Activated CD8-positive, alpha-beta T cell treated with anti-CD3 and anti-CD28 coated beads, Interleukin-2, amount 10 ng/mL, durations not matched to agents 7 days and 5 days (primary cell): ENCODE data around the gene AEBP2. TPM values are rescaled to one million over a fixed set of nuclear protein-coding genes. Genes with fewer than 3 reads are reported as not detected.
"Not testable (repeated sequence)": the region's sequence is repeated elsewhere in the genome, so short reads cannot be mapped to it uniquely, and the experiment has no call there.

Experiments used
- ATAC-seq: fragments of 150-1000 bp; cut with Tn5 transposase; one replicate; pipeline ENCODE4 v1.10.0; 2021; ENCODE audit warnings: moderate library complexity
- CTCF ChIA-PET: fragments of 350-600 bp; sonication (Branson Sonifier 250); formaldehyde crosslinking; loops from one replicate; lab custom pipeline; 2021; ENCODE audit warnings: antibody characterized with exemption; lab: Charles Lee
- POLR2A ChIA-PET: fragments of 350-600 bp; sonication (Branson Sonifier 250); formaldehyde crosslinking; loops from one replicate; lab custom pipeline; 2021; ENCODE audit warnings: antibody characterized with exemption; lab: Charles Lee
- DNase-seq: peaks from one replicate; pipeline ENCODE4 v3.0.0-alpha.2; 2020
- H3K27ac Mint-ChIP-seq: one replicate; pipeline ENCODE4 v1.8.0; 2021; ENCODE audit warnings: mild to moderate bottlenecking, mixed read lengths
- H3K27me3 Mint-ChIP-seq: one replicate; pipeline ENCODE4 v1.8.0; 2021; ENCODE audit warnings: low read depth, mixed read lengths
- H3K36me3 Mint-ChIP-seq: one replicate; pipeline ENCODE4 v1.8.0; 2021; ENCODE audit warnings: low read depth, mixed read lengths
- H3K4me1 Mint-ChIP-seq: one replicate; pipeline ENCODE4 v1.8.0; 2021; ENCODE audit warnings: low read depth, mixed read lengths
- H3K4me3 Mint-ChIP-seq: one replicate; pipeline ENCODE4 v1.8.0; 2021; ENCODE audit warnings: mild to moderate bottlenecking, mixed read lengths
- H3K9me3 Mint-ChIP-seq: one replicate; pipeline ENCODE4 v1.8.0; 2022; ENCODE audit warnings: mixed read lengths; ENCODE audit not compliant: insufficient read depth
- total RNA-seq, 2 experiments: library from RNA; stranded (reverse); gene quantifications; one replicate each; pipeline ENCODE4 v1.2.3, GENCODE V29; 2021

AEBP2 gene
- 10 to 100 TPM; 57.3 to 57.4 TPM for total RNA-seq

DNA sequence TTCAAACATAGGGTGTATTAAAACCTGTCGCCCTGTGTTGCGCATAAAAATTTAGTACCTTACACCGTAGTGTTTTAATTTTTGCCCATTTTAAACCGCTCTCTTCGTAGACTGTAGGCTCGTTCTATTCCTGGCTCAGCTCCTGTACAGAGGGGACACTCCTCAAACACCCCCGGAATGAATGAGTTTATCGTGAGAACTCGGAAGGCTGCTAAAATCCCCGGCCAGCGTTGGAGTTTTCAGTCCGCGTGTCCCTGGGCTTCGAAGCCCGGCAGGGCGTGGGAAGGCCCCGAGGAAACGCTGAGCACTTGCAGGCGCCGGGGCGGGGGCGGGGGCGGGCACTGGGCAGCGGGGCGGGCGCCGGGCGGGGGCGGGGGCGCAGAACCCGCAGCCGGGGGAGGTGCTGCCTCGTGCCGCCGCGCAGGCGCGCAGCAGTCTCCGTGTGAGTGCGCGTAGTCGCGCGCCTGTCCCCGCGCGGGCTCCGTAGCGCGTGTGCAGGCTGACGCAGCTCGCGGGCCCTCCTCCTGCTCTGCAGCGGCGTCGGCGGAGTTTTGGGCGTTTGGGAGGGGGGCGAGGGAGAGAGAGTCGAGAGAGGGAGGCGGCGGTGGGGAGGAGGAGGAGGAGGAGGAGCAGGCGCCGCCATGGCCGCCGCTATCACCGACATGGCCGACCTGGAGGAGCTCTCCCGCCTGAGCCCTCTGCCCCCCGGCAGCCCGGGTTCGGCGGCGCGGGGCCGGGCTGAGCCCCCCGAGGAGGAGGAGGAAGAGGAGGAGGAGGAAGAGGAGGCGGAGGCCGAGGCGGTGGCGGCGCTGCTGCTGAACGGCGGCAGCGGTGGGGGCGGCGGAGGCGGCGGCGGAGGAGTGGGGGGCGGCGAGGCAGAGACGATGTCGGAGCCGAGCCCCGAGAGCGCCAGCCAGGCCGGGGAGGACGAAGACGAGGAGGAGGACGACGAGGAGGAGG lies at the start of gene AEBP2:
Gene AEBP2, plus strand, starts transcription at position 434 of the 960 bp plus-strand sequence. Its CDS starts 208 bp downstream, at position 642.
- no peaks in the 10 kb centered on the region for H3K27me3 Mint-ChIP-seq
- H3K9me3 Mint-ChIP-seq, result no peaks in the 10 kb centered on the region
- peak; percentile 95 for DNase-seq
- ChIA-PET POLR2A (interaction anchor here (0.8 to 2.0 kb wide), 6 partner anchors 8 to 108 kb away, joined by 3 to 6 read pairs (median 4); no protein-coding TSS in a partner anchor), CTCF (no interaction called here)
- peak within 1 kb of the TSS; percentile 97 for H3K27ac Mint-ChIP-seq
- H3K36me3 Mint-ChIP-seq, result peaks cover 34% of the 10 kb centered on the region
- peak; percentile 90 for ATAC-seq
- peak within 1 kb of the TSS; percentile 97 for H3K4me3 Mint-ChIP-seq
- H3K4me1 Mint-ChIP-seq, result peaks cover 50% of the 10 kb centered on the region

DNA sequence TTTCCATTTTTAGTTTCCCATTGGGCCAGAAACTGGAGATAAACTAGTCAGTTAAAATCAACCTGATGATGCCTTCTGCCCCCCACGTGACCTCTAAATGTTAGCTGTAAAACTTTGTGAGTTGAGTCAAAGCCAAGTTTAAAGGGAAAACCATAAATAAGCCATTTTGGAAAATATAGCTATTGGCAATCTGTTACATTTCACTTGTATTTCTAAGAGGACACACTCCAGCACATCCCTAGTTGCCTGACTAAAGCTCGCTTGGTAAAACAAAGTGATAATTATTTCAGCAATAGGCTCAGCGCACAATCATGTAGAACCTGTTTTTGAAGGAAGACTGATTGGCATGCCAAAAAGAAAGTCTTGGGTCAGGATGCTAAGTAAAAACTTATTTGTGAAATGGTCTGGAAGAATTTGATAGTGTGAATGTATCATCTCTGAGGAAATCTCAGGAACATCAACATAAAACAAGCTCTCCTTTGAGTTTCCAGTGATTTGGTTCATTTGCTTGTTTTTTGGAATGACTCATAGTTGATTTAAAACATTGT lies 49.2 kb upstream of the AEBP2 start:
- Mint-ChIP-seq H3K4me3 (no peak overlapping the region), H3K9me3 (no peaks in the 10 kb centered on the region), H3K4me1 (no peaks in the 10 kb centered on the region), H3K27me3 (no peaks in the 10 kb centered on the region), H3K36me3 (no peaks in the 10 kb centered on the region), H3K27ac (no peak overlapping the region)
- ATAC-seq (no peak), DNase-seq (no peak)
- ChIA-PET POLR2A (no interaction called here), CTCF (no interaction called here)

DNA sequence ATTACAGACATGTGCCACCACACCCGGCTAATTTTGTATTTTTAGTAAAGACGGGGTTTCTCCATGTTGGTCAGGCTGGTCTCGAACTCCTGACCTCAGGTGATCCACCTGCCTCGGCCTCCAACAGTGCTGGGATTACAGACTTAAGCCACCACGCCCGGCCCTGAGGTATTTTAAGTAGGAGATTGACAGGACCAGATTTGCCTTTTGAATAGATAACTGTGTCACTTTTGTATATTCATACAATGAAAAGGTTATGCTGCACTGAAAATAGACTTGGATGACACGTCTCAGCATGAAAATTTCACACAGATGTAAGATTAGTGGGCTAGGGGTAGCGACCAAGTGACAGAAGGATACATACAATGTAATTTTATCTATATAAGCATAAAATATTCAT lies 46.6 kb upstream of the AEBP2 start:
- ATAC-seq, H3K4me3 Mint-ChIP-seq, H3K36me3 Mint-ChIP-seq, H3K27ac Mint-ChIP-seq, H3K27me3 Mint-ChIP-seq, H3K4me1 Mint-ChIP-seq, POLR2A ChIA-PET, CTCF ChIA-PET, DNase-seq, H3K9me3 Mint-ChIP-seq: not testable (repeated sequence)

DNA sequence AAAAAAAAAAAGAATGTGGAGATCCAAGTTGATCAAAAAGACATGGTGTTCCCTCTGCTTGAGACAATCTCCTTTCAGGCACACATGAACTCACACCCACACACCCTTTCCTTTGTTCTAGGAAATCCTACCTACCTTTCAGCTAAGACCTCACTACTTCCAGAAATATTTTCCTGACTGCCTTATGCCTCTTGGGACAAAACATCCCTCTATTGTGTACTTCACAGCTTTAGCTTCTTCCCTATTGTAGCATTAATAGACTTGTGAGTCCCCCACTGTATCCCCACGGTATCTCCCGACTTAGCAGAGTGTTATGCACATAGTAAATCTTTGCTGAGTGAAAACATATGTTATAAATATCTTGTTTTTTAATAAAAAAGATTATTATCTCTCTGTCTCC lies 44.9 kb upstream of the AEBP2 start:
- H3K9me3 Mint-ChIP-seq, result no peaks in the 10 kb centered on the region
- no peaks in the 10 kb centered on the region for H3K4me1 Mint-ChIP-seq
- POLR2A ChIA-PET, result no interaction called here
- no peaks in the 10 kb centered on the region for H3K36me3 Mint-ChIP-seq
- H3K4me3 Mint-ChIP-seq, result no peak overlapping the region
- no peak overlapping the region for H3K27ac Mint-ChIP-seq
- no peaks in the 10 kb centered on the region for H3K27me3 Mint-ChIP-seq
- CTCF ChIA-PET, result interaction anchor here (0.6 kb wide), 1 partner anchor 18 kb away, joined by 3 read pairs; no protein-coding TSS in a partner anchor
- ATAC-seq, result no peak
- no peak for DNase-seq

DNA sequence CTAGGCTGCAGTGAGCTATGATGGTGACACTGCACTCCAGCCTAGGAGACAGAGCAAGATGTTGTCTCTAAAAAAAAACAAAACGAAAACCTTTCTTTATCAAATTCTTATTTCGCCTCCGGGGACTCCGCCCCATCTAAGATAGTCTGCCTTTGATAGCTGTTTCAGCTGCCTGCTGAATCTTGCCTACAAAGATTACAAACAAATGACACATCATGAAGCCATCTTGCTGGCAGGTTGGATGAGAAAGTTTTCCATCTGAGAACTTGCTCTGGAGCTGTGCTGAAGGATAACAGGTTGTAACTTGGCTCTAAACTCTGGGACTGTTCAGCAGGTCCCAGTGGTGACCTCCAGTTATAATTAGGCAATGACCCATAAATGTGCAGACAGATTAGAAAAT lies 41.8 kb upstream of the AEBP2 start:
- ChIA-PET CTCF (no interaction called here), POLR2A (no interaction called here)
- Mint-ChIP-seq H3K4me1 (peaks cover 3% of the 10 kb centered on the region), H3K4me3 (no peak overlapping the region), H3K27ac (no peak overlapping the region), H3K27me3 (no peaks in the 10 kb centered on the region), H3K36me3 (no peaks in the 10 kb centered on the region), H3K9me3 (no peaks in the 10 kb centered on the region)
- DNase-seq (no peak), ATAC-seq (no peak)

DNA sequence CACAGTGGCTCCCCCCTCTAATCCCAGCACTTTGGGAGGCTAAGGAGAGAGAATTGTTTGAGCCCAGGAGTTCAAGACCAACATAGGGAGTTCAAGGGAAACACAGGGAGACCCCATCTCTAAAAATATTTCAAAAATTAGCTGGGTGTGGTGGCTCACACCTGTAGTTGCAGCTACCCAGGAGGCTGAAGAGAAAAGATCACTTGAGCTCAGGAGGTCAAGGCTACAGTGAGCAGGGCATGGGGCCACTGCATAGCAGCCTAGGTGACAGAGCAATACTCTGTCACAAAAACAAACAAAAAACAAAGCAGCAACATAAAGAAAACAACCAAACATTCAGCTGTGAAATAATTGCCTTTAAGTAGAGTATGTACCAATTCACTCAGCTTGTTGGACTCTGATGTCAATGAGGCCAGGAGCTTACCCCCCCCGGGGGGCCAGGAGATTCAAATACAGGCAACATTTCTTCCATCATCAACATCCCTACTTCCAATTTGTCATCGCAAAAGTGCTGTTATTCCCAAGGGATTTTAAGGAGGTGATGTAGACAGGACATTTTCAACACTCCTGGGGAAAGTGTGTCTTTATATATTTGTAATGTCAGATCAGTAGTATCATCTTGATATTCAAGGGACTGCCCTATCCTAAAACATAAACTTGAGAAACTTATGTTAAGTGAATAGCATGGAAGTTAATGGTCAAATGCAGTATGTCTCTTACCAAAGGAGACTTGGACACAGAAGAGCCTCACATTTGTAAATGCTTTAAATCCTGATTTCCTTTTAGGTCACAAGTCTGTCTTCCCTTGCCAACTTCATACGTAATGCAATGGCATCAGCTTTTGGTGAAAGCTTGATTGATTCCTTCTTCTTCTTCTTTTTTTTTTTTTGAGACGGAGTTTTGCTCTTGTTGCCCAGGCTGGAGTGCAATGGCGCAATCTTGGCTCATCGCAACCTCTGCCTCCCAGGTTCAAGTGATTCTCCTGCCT lies 40.6 kb upstream of the AEBP2 start:
- ATAC-seq (no peak), DNase-seq (no peak)
- H3K27ac Mint-ChIP-seq, result no peak overlapping the region
- no peaks in the 10 kb centered on the region for H3K36me3 Mint-ChIP-seq
- POLR2A ChIA-PET, result no interaction called here
- H3K9me3 Mint-ChIP-seq, result no peaks in the 10 kb centered on the region
- H3K4me1 Mint-ChIP-seq, result peaks cover 12% of the 10 kb centered on the region
- CTCF ChIA-PET, result no interaction called here
- H3K27me3 Mint-ChIP-seq, result no peaks in the 10 kb centered on the region
- H3K4me3 Mint-ChIP-seq, result no peak overlapping the region

- DNase-seq, CTCF ChIA-PET, H3K27ac Mint-ChIP-seq, H3K9me3 Mint-ChIP-seq, H3K27me3 Mint-ChIP-seq, H3K4me3 Mint-ChIP-seq, ATAC-seq: not testable (repeated sequence)
- POLR2A ChIA-PET, result interaction anchor here (1.0 kb wide), 1 partner anchor 45 kb away, joined by 3 read pairs; no protein-coding TSS in a partner anchor
- H3K36me3 Mint-ChIP-seq, result peaks cover 12% of the 10 kb centered on the region
- H3K4me1 Mint-ChIP-seq, result peaks cover 26% of the 10 kb centered on the region
Measured at GRCh38 chr12:19400649-19401285, 38.5 kb upstream of the AEBP2 start.

GRCh38 chr12:19402211-19402610 lies 37.1 kb upstream of the AEBP2 start:
- CTCF ChIA-PET, result no interaction called here
- POLR2A ChIA-PET, result interaction anchor here (0.6 kb wide), 1 partner anchor 280 kb away, joined by 3 read pairs; no protein-coding TSS in a partner anchor
- H3K4me3 Mint-ChIP-seq, result no peak overlapping the region

GRCh38 chr12:19402743-19403431 lies 36.4 kb upstream of the AEBP2 start:
- peaks cover 13% of the 10 kb centered on the region for H3K36me3 Mint-ChIP-seq
- POLR2A ChIA-PET, result no interaction called here
- H3K4me3 Mint-ChIP-seq, result no peak overlapping the region
- H3K4me1 Mint-ChIP-seq, result peaks cover 27% of the 10 kb centered on the region
- CTCF ChIA-PET, result no interaction called here
- peaks cover 8% of the 10 kb centered on the region for H3K9me3 Mint-ChIP-seq
- peak overlapping the region; percentile 22 for H3K27ac Mint-ChIP-seq
- no peak for ATAC-seq
- DNase-seq, result no peak
- H3K27me3 Mint-ChIP-seq, result no peaks in the 10 kb centered on the region

More at GRCh38 chr12:19402211-19402610, 37.1 kb upstream of the AEBP2 start:
- no peak for ATAC-seq
- no peak for DNase-seq
- Mint-ChIP-seq H3K36me3 (peaks cover 13% of the 10 kb centered on the region), H3K4me1 (peaks cover 27% of the 10 kb centered on the region), H3K27me3 (no peaks in the 10 kb centered on the region), H3K27ac (peak overlapping the region; percentile 22), H3K9me3 (peaks cover 8% of the 10 kb centered on the region)

DNA sequence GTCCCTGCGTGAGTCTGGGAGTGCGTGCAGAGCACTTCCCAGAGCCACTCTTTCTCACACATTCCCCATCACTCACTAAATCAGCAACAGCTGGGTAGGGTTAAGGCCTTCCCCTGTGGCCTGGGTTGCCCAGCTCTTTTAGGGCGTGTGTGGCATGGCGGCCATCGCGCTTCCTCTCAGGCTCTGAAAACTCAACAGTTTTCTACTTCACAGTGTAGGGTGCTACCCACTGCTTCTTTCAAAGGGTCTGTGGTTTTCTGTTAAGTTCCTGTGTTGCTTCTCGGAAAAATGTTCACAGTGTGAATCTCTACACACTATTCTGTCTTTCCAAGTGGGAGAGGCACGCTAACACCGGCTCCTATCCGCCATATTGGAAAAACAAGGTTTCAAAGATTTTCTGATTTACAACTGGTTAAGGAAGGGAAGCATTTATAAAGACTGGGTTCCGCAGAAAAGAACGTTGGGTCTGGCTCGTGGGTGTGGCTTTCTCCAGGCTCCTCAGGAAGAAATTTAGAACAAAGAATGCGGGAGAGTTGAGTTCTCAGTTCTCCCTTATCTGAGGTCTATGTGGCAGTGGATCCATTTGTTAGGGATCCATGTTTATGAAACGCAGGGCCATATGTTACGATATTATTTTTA lies 34.9 kb upstream of the AEBP2 start:
- peak overlapping the region; percentile 97 for H3K27ac Mint-ChIP-seq
- peaks cover 27% of the 10 kb centered on the region for H3K4me1 Mint-ChIP-seq
- H3K9me3 Mint-ChIP-seq, result peaks cover 8% of the 10 kb centered on the region
- H3K4me3 Mint-ChIP-seq, result peak overlapping the region; percentile 49
- H3K27me3 Mint-ChIP-seq, result no peaks in the 10 kb centered on the region
- ATAC-seq (peak; percentile 87), DNase-seq (peak; percentile 58)
- peaks cover 13% of the 10 kb centered on the region for H3K36me3 Mint-ChIP-seq
- POLR2A ChIA-PET, result interaction anchor here (0.6 to 0.7 kb wide), 2 partner anchors 35 to 37 kb away, joined by 3 read pairs; partner anchors contain the start of gene AEBP2
- CTCF ChIA-PET, result no interaction called here
